NCI-H524 (cell line): ENCODE data around the gene SSTR3.
A peak's percentile ranks its signal among the peaks of the same experiment; 100 is the strongest.
"Not testable (repeated sequence)": the region's sequence is repeated elsewhere in the genome, so short reads cannot be mapped to it uniquely, and the experiment has no call there.

ENCODE experiments used
- DNase-seq, 2 experiments: peaks; one replicate each; lab custom pipeline; 2025; lab: John Stamatoyannopoulos, UW

The SSTR3 gene

GRCh38 chr22:37242395-37242918 is 30.2 kb upstream of the SSTR3 start:
- no peak for DNase-seq

DNA sequence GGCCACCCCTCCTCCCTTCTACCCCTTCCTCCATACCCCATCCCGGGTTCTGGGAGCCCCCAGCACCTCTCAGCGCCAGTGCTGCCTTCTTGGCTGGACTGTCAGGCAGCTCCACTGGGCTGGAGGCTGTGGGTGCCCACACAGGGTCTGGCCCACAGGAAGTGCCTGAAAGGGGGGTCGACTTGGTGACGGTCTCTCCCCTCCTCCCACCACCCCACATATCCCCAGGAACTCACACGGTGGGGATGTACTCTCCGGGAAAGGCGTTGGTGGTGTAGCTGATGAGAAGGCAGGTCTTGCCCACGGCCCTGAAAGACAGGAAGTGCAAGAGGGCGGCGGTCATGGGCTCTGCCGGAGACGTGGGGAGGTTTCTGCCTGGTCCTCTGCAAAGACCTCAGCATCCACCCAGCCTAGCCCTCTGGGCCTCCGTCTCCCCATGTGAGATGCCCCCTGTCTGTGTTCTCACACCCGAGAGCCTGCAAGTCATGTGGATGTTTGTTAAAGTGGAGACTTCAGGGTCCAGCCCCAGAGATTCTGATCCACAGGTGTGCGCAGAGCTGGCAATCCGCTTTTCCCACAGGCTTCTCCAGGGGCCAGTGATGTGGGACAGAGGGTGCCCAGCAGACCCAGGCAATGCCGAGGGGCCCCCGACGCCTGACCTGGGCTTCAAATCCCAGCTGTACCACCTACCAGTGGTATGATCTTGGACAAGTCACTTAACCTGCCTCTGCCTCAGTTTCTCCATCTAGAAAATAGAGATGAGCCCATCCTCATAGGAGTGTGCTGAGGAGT is 29.3 kb upstream of the SSTR3 start:
- DNase-seq: no peak

DNA sequence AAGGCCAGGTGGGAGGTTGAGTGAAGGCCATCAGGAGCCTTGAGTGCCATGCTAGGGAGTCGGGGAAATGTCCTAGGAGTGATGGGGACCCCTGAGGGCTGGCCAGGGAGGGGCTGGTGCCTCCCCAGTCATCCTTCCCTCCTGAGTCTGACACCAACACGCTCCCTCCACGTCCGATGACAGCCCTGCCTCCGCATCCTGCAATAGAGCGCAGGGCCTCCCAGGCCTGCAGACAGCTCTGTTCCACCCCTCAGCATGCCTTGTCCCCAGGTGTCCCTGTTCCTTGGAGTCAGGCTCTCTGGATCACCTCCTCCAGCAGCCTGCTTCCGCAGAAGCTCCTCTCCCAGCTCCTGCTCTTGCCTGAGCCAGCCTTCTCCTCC is 28.7 kb upstream of the SSTR3 start:
- no peak for DNase-seq

GRCh38 chr22:37240240-37240940 is 28.1 kb upstream of the SSTR3 start:
- DNase-seq: no peak

- no peak for DNase-seq
Measured at GRCh38 chr22:37239336-37240239, 27.3 kb upstream of the SSTR3 start.

DNA sequence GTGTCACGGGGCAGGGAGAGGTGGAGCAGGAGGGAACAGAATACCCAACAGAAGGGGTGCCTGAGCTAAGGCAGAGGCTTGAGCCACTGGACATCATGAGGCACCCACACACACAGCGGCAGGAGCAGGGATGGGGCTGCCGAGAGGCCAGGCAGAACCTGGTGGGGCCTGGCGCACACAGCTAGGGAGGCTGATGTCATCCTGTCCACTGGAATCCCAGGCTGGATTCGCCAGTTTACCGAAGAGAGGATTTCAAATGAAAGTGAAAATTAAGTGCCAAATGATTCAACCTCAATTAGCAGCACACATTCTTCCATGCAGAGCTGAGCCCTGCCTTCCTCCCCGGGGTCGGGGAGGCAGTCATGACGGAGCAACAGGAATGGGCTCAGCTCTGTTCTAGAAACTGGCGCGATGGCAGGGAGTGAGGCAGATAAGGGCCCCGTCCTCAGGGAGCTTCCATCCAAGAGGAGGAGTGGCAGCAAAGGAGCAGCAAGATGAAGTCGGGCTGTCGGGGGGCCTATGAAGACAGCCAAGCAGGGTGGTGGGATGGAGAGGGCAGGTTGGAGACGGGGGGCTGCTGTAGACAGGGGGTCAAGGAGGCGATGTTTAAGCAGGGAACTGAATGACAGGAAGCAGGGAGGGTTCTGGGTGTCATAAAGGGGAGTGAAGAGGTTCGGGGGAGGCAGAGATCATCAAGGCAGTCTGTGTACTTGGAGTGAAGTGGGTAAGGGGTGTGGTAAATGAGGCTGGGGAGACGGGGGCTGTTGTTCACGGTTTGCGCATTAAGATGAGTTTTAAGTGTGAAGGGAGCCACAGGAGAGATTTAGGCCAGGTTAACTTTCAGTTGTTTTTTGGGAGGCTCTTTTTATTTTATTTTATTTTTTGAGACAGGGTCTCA is 25.3 kb upstream of the SSTR3 start:
- no peak for DNase-seq

GRCh38 chr22:37235897-37236607 is 23.8 kb upstream of the SSTR3 start:
- DNase-seq: no peak

DNA sequence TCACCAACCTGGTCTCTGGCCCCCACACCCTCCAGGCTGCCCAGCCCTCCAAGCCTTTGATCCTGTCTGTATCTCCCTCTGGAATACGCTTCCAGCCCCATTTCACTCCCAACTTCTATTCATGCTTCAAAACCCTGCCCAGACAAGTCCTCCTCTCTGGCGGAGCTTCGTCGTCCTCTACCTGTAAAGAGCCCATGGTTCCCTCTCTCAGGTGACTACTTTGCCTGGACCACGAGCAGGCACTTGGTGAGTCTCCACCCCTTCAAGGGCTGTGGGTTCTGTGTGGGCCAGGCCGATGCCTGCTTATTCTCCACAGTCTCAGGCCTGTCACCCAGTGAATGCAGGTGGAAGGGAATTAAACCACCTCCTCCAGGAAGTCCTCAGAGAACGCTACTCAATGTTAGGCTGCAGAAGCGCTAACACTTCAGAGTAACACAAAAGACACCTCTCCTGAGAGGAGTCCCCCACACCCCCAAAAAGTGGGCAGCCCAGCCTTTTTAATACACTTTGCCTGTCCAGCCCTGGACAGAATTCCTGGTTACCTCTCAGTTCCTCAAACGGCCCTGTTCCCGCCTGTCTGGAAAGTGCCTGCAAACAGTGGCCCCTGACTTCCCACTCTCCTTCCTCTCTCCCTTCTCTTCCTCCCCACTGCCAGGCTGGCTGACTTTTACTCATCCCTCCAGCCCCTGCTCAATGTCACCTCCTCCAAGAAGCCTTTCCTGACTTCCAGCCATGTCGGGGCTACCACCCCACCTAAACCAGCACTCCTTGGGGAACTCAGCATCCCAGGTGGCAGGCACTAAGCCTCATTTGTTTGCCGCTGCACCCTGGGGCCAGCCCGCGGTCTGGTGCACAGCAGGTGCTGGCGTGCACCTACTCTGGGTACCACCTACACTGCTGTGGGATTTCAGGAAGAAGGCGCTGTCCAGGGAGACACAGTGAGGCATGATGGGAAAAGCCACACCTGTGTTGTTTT is 22.7 kb upstream of the SSTR3 start:
- no peak for DNase-seq

GRCh38 chr22:37233751-37234631 is 21.7 kb upstream of the SSTR3 start:
- DNase-seq: peak in 1 of 2 experiments; percentile 6

- not testable (repeated sequence) for DNase-seq
Measured at GRCh38 chr22:37233371-37233750, 21.1 kb upstream of the SSTR3 start.

DNA sequence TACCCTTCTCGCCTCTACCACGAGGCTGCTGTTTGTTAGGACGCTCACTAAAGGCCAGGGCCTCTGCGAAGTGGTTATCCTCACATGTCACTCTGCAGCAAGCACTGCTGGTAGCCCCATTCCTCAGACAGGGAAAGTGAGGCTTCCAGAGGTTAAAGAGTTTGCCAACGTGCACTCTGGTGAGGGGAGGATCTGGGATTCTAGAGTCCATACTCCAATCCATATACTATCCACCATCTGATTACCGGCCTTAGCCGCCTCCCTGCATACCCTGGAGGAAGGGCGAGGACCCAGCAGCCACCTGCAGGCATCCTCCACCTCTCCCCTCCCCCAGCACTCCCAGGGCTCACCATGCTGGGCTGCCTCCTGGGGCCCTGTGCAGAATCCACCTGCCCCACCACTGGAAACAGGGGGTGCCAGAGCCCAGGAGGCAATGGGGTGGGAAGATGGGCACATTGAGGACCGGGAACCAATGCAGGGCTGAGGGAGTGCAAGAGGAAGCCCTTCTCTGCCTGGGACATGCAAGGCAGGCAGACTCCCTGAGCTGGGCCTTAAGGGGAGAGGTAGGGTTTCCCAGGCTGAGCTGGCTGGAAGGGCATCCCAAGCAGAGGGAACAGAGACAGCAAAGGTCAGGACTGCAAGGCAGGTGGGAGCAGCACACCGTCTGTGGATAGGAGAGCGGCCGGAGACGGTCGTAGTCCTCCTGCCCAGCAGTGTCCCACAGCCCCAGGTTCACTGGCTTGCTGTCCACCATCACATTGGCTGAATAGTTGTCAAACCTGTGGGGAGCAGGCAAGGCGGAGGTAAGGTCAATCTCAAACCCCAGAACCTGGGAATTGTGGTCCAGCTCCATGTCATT is 20.1 kb upstream of the SSTR3 start:
- no peak for DNase-seq

GRCh38 chr22:37231406-37232139 is 19.3 kb upstream of the SSTR3 start:
- no peak for DNase-seq

DNA sequence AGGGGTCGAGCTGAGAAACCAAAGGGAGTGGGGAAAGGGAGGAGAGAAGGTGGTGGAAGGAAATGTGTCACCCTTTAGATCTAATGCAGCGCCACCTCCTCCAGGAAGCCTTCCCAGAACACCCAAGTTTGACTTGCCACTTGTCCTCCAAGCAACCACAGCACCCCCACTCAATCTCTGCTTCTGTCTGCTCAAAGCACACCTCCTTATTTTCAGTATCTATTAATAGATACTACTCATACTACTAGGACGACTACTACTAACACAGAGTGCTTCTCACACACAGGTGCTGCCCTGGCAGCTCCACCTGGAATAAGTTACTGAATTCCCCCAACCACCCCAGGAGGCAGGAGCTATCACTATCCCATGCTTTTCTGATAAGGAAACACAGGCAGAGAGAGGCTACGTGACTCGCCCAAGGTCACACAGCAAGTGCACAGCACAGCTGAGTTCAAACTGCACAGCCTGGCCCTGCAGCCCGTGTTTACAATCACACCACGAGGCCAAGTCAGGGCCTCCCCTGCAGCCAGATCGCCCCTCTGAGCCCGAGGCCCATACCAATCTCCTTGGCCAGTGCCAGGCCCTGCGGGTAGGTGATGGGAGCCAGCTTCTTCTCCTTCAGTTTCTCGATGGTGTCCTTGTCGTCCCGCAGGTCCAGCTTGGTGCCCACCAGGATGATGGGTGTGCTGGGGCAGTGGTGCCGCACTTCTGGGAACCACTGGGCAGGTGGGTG is 18.6 kb upstream of the SSTR3 start:
- no peak for DNase-seq

- no peak for DNase-seq
Measured at GRCh38 chr22:37229805-37230672, 17.8 kb upstream of the SSTR3 start.
